Spleen (tissue), 7 donors: ENCODE measurements around the gene BAZ1B.

Experiments
- POLR2A ChIP-seq, 3 donors: fragments of 450-650 bp; IDR thresholded peaks; one replicate each; pipeline ENCODE4 v1.5.1; 2017; ENCODE audit warnings: antibody characterized with exemption in 3 of 3, mild to moderate bottlenecking in 1 of 3
- POLR2AphosphoS5 ChIP-seq, 3 donors: sonication (generic); formaldehyde crosslinking; IDR thresholded peaks; one replicate each; pipeline ENCODE4 v1.5.1; 2017; ENCODE audit warnings: antibody characterized with exemption in 3 of 3
- TF ChIP-seq, protein P1 (sequence below), 11 experiments: fragments of 200-600 bp in 7 of 11; fragments of 450-650 bp in 4 of 11; sonication (generic) in 4 of 11; IDR thresholded peaks in 8 of 11; conservative IDR thresholded peaks in 3 of 11; 1 replicate in 7 of 11; 2 replicates in 4 of 11; pipeline versions ENCODE4 v1.4.0 to v1.8.0; 2016 to 2021; ENCODE audit warnings: antibody characterized with exemption in 11 of 11, inconsistent platforms in 4 of 11, mild to moderate bottlenecking in 1 of 11
- donor health status: DM: no; HTN: no; CAD: no; lungs with moderate emphysema.
- donor health status: DM: no; HTN: no; CAD: no.
- donor health status: DM: no; HTN: no; CAD: no.

DNA sequence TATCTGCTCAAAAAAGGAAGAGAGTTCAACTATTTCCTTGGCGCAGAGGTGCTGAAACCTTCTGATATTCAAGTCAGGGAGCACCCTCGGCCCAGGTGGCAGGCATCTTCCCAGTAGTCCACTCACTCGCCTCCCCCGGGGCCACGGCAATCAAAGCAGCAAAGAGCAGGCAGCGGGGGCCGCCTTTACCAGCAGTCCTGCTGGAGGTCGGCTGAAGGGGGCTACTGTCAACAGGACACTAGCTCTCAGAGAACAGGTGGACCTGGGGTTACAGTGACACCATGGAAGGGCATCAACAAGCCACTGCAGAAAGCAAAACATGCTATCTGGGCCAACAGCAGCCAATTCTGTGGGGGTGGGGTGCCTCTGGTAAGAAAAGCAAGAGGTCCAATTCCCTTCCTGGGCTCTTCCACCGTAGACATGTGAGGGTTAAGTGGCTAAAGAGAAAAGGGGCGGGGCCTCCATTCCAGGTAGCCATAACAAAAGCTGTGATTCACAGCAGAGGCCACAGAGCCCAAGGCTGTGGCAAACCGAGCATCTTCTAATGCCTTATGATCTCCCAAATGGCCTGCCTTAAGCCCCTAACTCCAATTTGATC, 79.1 kb downstream of the BAZ1B start:
- TF ChIP-seq, protein P1, sequence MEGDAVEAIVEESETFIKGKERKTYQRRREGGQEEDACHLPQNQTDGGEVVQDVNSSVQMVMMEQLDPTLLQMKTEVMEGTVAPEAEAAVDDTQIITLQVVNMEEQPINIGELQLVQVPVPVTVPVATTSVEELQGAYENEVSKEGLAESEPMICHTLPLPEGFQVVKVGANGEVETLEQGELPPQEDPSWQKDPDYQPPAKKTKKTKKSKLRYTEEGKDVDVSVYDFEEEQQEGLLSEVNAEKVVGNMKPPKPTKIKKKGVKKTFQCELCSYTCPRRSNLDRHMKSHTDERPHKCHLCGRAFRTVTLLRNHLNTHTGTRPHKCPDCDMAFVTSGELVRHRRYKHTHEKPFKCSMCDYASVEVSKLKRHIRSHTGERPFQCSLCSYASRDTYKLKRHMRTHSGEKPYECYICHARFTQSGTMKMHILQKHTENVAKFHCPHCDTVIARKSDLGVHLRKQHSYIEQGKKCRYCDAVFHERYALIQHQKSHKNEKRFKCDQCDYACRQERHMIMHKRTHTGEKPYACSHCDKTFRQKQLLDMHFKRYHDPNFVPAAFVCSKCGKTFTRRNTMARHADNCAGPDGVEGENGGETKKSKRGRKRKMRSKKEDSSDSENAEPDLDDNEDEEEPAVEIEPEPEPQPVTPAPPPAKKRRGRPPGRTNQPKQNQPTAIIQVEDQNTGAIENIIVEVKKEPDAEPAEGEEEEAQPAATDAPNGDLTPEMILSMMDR (IDR thresholded peaks at IDR 0.05 in 8 of 11, conservative IDR thresholded peaks at IDR 0.05 in 3 of 11): no peak
- TF ChIP-seq POLR2AphosphoS5 (IDR thresholded peaks at IDR 0.05): peak in 1 of 3 donors; percentile 17
- TF ChIP-seq POLR2A (IDR thresholded peaks at IDR 0.05): no peak
